Keratinocyte (primary cell): ENCODE results near the gene THG1L. TPM values are rescaled to one million over a fixed set of nuclear protein-coding genes. Genes with fewer than 3 reads are reported as not detected.

ENCODE experiments used
- DNase-seq: peaks from one replicate; pipeline ENCODE4 v3.0.0-alpha.2; 2011; ENCODE audit warnings: low read depth, missing footprints, low spot score
- FAIRE-seq: peaks from 2 replicates; lab custom pipeline; 2011; peaks lifted over from hg19 to GRCh38; lab: Jason Lieb, UNC
- H2AFZ ChIP-seq: 2 replicates; pipeline ENCODE4 v1.6.0; 2012; ENCODE audit warnings: low read length, control low read depth, inconsistent platforms; ENCODE audit not compliant: control insufficient read depth
- H3K27ac ChIP-seq: 2 replicates; pipeline ENCODE4 v1.5.1; 2011; ENCODE audit warnings: low read length; ENCODE audit not compliant: control insufficient read depth, insufficient read depth
- H3K27me3 ChIP-seq: 3 replicates; pipeline ENCODE4 v1.6.0; 2011; ENCODE audit warnings: low read length; ENCODE audit not compliant: control insufficient read depth, insufficient read depth; ENCODE audit errors: extremely low read depth
- H3K36me3 ChIP-seq, 2 experiments: 2 replicates in 1 of 2; 3 replicates in 1 of 2; pipeline ENCODE4 v1.5.1; 2011; ENCODE audit warnings: low read length in 2 of 2, mild to moderate bottlenecking in 1 of 2; ENCODE audit not compliant: control insufficient read depth in 2 of 2, insufficient read depth in 2 of 2; ENCODE audit errors: extremely low read depth in 1 of 2
- H3K4me1 ChIP-seq: 3 replicates; pipeline ENCODE4 v1.5.1; 2011; ENCODE audit warnings: low read length; ENCODE audit not compliant: control insufficient read depth, insufficient read depth; ENCODE audit errors: extremely low read depth
- H3K4me2 ChIP-seq: 3 replicates; pipeline ENCODE4 v1.6.0; 2011; ENCODE audit warnings: low read depth, low read length; ENCODE audit not compliant: control insufficient read depth, insufficient read depth; ENCODE audit errors: extremely low read depth
- H3K4me3 ChIP-seq, 3 experiments: fragments of 200-600 bp in 1 of 3; sonication (generic) in 1 of 3; 2 replicates in 2 of 3; 3 replicates in 1 of 3; pipeline ENCODE4 v1.5.1; 2011 to 2016; ENCODE audit warnings: low read length in 3 of 3, mild to moderate bottlenecking in 3 of 3, control low read depth in 2 of 3, inconsistent platforms in 1 of 3, low read depth in 1 of 3, mixed read lengths in 1 of 3, mixed run types in 1 of 3, moderate library complexity in 1 of 3; ENCODE audit not compliant: control insufficient read depth in 2 of 3, insufficient read depth in 2 of 3; ENCODE audit errors: extremely low read depth in 1 of 3
- H3K79me2 ChIP-seq: 2 replicates; pipeline ENCODE4 v1.6.0; 2012; ENCODE audit warnings: low read length; ENCODE audit not compliant: control insufficient read depth, insufficient read depth
- H3K9ac ChIP-seq: 3 replicates; pipeline ENCODE4 v1.6.0; 2011; ENCODE audit warnings: low read length; ENCODE audit not compliant: control insufficient read depth, insufficient read depth; ENCODE audit errors: extremely low read depth
- H3K9me1 ChIP-seq: 3 replicates; pipeline ENCODE4 v1.6.0; 2011; ENCODE audit warnings: low read length; ENCODE audit not compliant: control insufficient read depth, insufficient read depth; ENCODE audit errors: extremely low read depth
- H3K9me3 ChIP-seq: 2 replicates; pipeline ENCODE4 v1.5.1; 2012; ENCODE audit warnings: low read depth, low read length; ENCODE audit not compliant: control insufficient read depth
- H4K20me1 ChIP-seq: 3 replicates; pipeline ENCODE4 v1.6.0; 2011; ENCODE audit warnings: low read length; ENCODE audit not compliant: control insufficient read depth, insufficient read depth; ENCODE audit errors: extremely low read depth
- CTCF ChIP-seq, 3 experiments: IDR thresholded peaks in 1 of 3; conservative IDR thresholded peaks in 1 of 3; optimal IDR thresholded peaks in 1 of 3; 2 replicates in 2 of 3; 3 replicates in 1 of 3; pipeline versions ENCODE3 to v1.5.1; 2011; ENCODE audit warnings: low read length in 3 of 3, mild to moderate bottlenecking in 3 of 3, moderate library complexity in 2 of 3, control low read depth in 1 of 3, inconsistent platforms in 1 of 3; ENCODE audit not compliant: insufficient read depth in 2 of 3; ENCODE audit errors: extremely low read depth in 1 of 3
- EZH2 ChIP-seq: IDR thresholded peaks from one replicate; pipeline ENCODE4 v1.6.1; 2012; ENCODE audit warnings: inconsistent platforms, mild to moderate bottlenecking, low read length, moderate library complexity
- dilution Hi-C: fragments of 300-500 bp; cut with MboI; formaldehyde crosslinking; loops from one replicate; pipeline ENCODE4 v1.7.0; 2020; ENCODE audit warnings: low sequenced_read_pairs; ENCODE audit not compliant: extremely low pct_ligation_motif_present
- polyA plus RNA-seq, 5 experiments: library from polyadenylated mRNA; depleted of rRNA in 3 of 5; stranded (reverse) in 3 of 5; stranded (forward) in 1 of 5; unstranded in 1 of 5; fragments of >200 nt; gene quantifications; 1 replicate in 1 of 5; 2 replicates in 3 of 5; 3 replicates in 1 of 5; pipeline versions ENCODE4 v1.2.1 to v1.2.3, GENCODE V29; 2011 to 2012; ENCODE audit warnings: missing spikeins in 2 of 5, low read depth in 1 of 5, low replicate concordance in 1 of 5

The THG1L gene
- polyA plus RNA-seq, 1 donor (not counting 4 experiments of a cell fraction or from before 2014, with no cell fraction given), result 23.4 TPM

- Histone ChIP-seq H3K36me3 (peaks cover 5 to 8% of the 10 kb centered on the region in 2 experiments), H3K4me1 (peaks cover 4% of the 10 kb centered on the region), H3K79me2 (peaks cover 2% of the 10 kb centered on the region), H3K4me2 (no peak overlapping the region), H3K9ac (no peak overlapping the region), H2AFZ (no peak overlapping the region), H3K9me1 (no peaks in the 10 kb centered on the region), H4K20me1 (no peaks in the 10 kb centered on the region), H3K27me3 (no peaks in the 10 kb centered on the region), H3K4me3 (no peak overlapping the region), H3K27ac (no peak overlapping the region), H3K9me3 (no peaks in the 10 kb centered on the region)
- dilution Hi-C loops, result no loop called here
- FAIRE-seq (no peak), DNase-seq (no peak)
- TF ChIP-seq EZH2, result no peak
- TF ChIP-seq CTCF (optimal IDR thresholded peaks at IDR 0.05 in 1 of 3, IDR thresholded peaks at IDR 0.05 in 1 of 3, conservative IDR thresholded peaks at IDR 0.05 in 1 of 3; ENCODE audit: extremely low read depth in 1 of 3, insufficient read depth in 2 of 3, low read length in 3 of 3), result no peak
Measured at GRCh38 chr5:157734436-157734835, 3.2 kb downstream of the THG1L start.

GRCh38 chr5:157735991-157736390 is 4.8 kb downstream of the THG1L start:
- DNase-seq (no peak), FAIRE-seq (no peak)
- Histone ChIP-seq H3K9me3 (no peaks in the 10 kb centered on the region), H2AFZ (no peak overlapping the region), H3K27me3 (no peaks in the 10 kb centered on the region), H3K79me2 (peaks cover 2% of the 10 kb centered on the region), H3K36me3 (peaks cover 5 to 8% of the 10 kb centered on the region in 2 experiments), H3K9me1 (no peaks in the 10 kb centered on the region), H3K4me1 (no peaks in the 10 kb centered on the region), H3K9ac (no peak overlapping the region), H3K27ac (no peak overlapping the region), H3K4me3 (no peak overlapping the region), H4K20me1 (no peaks in the 10 kb centered on the region), H3K4me2 (no peak overlapping the region)
- dilution Hi-C loops, result no loop called here
- TF ChIP-seq EZH2, result no peak
- TF ChIP-seq CTCF (optimal IDR thresholded peaks at IDR 0.05 in 1 of 3, IDR thresholded peaks at IDR 0.05 in 1 of 3, conservative IDR thresholded peaks at IDR 0.05 in 1 of 3; ENCODE audit: extremely low read depth in 1 of 3, insufficient read depth in 2 of 3, low read length in 3 of 3), result no peak
